HCT116 (cell line): Measurements from ENCODE around the gene ANTKMT.

Experiments used
- EZH2 ChIP-seq: fragments of 200-600 bp; sonication (generic); IDR thresholded peaks from 2 replicates; pipeline ENCODE4 v1.6.1; 2017; ENCODE audit warnings: antibody characterized with exemption, mixed run types
- MAX ChIP-seq: IDR thresholded peaks from 2 replicates; pipeline ENCODE4 v1.6.1; 2012
- ZNF274 ChIP-seq: fragments of 200-500 bp; sonication (Bioruptor generic); IDR thresholded peaks from 2 replicates; pipeline ENCODE4 v1.6.1; 2014; ENCODE audit warnings: mild to moderate bottlenecking, low read depth, low read length, inconsistent platforms
- TF ChIP-seq, protein P1 (sequence below), 3 experiments: fragments of 200-600 bp in 1 of 3; sonication (generic) in 1 of 3; IDR thresholded peaks in 2 of 3; conservative IDR thresholded peaks in 1 of 3; 2 replicates each; pipeline ENCODE4 v1.5.1; 2012 to 2017; ENCODE audit warnings: low read depth in 2 of 3, low read length in 2 of 3, antibody characterized with exemption in 1 of 3, borderline replicate concordance in 1 of 3, control low read depth in 1 of 3, mild to moderate bottlenecking in 1 of 3, mixed read lengths in 1 of 3, mixed run types in 1 of 3, moderate library complexity in 1 of 3; ENCODE audit not compliant: insufficient read depth in 1 of 3

DNA sequence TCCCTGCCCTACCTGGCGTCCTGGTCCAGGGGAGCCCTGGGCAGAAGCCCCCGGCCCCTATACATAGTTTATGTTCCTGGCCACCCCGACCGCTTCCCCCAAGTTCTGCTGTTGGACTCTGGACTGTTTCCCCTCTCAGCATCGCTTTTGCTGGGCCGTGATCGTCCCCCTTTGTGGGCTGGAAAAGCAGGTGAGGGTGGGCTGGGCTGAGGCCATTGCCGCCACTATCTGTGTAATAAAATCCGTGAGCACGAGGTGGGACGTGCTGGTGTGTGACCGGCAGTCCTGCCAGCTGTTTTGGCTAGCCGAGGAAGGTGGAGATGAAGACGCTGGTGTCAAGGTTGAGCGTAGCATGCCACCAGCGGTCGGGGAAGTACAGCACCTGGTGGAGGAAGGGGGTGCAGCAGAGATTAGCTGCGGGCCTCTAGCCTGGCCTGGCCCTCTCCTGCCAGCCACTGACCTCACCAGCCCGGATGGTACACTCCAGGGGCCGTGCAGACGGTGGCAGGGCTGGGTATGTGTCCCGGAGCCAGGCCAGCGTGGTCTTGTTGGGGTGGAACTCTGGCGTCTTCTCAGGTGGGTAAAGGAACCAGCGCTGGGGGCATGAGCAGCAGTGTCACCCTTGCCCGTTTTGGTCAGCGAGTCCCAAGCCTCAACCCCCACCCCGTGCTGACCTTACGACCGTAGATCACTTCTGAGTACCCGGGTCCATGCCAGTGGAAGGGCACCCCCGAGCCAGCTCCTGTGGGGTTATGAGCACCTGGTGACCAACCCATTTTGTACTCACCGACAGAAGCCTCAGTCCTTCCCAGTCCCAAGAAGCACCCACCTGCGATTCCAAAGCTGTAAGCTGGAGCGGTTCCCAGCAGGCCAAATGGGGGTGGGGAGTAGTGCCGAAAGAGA, 38.2 kb upstream of the ANTKMT start:
- TF ChIP-seq, protein P1, sequence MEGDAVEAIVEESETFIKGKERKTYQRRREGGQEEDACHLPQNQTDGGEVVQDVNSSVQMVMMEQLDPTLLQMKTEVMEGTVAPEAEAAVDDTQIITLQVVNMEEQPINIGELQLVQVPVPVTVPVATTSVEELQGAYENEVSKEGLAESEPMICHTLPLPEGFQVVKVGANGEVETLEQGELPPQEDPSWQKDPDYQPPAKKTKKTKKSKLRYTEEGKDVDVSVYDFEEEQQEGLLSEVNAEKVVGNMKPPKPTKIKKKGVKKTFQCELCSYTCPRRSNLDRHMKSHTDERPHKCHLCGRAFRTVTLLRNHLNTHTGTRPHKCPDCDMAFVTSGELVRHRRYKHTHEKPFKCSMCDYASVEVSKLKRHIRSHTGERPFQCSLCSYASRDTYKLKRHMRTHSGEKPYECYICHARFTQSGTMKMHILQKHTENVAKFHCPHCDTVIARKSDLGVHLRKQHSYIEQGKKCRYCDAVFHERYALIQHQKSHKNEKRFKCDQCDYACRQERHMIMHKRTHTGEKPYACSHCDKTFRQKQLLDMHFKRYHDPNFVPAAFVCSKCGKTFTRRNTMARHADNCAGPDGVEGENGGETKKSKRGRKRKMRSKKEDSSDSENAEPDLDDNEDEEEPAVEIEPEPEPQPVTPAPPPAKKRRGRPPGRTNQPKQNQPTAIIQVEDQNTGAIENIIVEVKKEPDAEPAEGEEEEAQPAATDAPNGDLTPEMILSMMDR (IDR thresholded peaks at IDR 0.05 in 2 of 3, conservative IDR thresholded peaks at IDR 0.05 in 1 of 3; ENCODE audit: borderline replicate concordance in 1 of 3, insufficient read depth in 1 of 3, low read depth in 2 of 3, low read length in 2 of 3), result no peak
- TF ChIP-seq MAX, result no peak
- TF ChIP-seq ZNF274, result no peak
- no peak for TF ChIP-seq EZH2
